Measurements from ENCODE around the gene DIS3L2. TPM values are rescaled to one million over a fixed set of nuclear protein-coding genes. Genes with fewer than 3 reads are reported as not detected.

DIS3L2 gene
- total and polyA plus RNA-seq, 2 of the 4 experiments (the other 2 are of a cell fraction): 14.7 to 19.2 TPM

DNA sequence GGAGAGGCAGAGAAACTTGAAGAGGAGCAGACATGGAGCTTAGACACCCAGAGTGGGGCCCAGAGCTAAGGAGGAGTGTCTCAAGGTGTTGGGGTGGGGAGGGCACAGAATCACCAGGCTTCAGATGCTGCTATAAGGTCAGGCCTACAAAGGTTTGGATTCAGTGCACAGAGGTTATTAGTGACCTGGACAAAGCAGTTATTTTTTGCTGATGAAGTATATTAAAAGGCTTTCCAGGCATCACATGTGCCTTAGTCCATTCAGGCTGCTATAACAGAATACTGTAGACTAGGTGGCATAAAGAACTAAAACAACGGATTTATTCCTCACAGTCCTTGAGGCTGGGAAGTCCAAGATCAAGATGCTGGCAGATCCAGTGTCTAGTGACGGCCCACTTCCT, 271.4 kb downstream of the DIS3L2 start:
- Histone ChIP-seq H3K36me3 (ENCODE audit: control insufficient read depth, insufficient read depth, low read length) (no peaks in the 10 kb centered on the region), H3K4me3 (ENCODE audit: insufficient read depth, low read depth, low read length) (no peak overlapping the region), H4K20me1 (ENCODE audit: insufficient read depth, low read length) (0 out of 2 replicates have a peak, but pooled peaks cover 9% of the 10 kb centered on the region), H3K9me1 (ENCODE audit: insufficient read depth, low read length) (peaks cover 4% of the 10 kb centered on the region; the same call in 1 of the 2 replicates), H4K5ac (ENCODE audit: low read depth, low read length) (no peak overlapping the region), H2BK15ac (ENCODE audit: low read depth, low read length) (no peak overlapping the region), H3K27me3 (ENCODE audit: control insufficient read depth, insufficient read depth, low read length) (no peaks in the 10 kb centered on the region), H3K18ac (ENCODE audit: low read depth, low read length) (no peak overlapping the region), H2AFZ (replicated peaks; ENCODE audit: low read length, poor library complexity) (no peak overlapping the region), H4K91ac (ENCODE audit: insufficient read depth, low read depth, low read length) (no peak overlapping the region), H2BK20ac (ENCODE audit: low read depth, low read length) (no peak overlapping the region), H3K9ac (ENCODE audit: low read depth, low read length) (no peak overlapping the region), H2BK120ac (ENCODE audit: low read depth, low read length) (no peak overlapping the region), H2AK5ac (ENCODE audit: low read depth, low read length) (no peak overlapping the region), H3K79me1 (ENCODE audit: low read depth in 1 of 2, low read length in 2 of 2) (0 out of 4 replicates have a peak, but pooled peaks cover 0 to 5% of the 10 kb centered on the region in 2 experiments), H3K14ac (replicated peaks; ENCODE audit: low read depth, low read length) (no peak overlapping the region), H2AK9ac (replicated peaks; ENCODE audit: low read depth, low read length, poor library complexity) (no peak overlapping the region), H2BK5ac (ENCODE audit: low read depth, low read length, poor library complexity, severe bottlenecking) (no peak overlapping the region), H3K4me1 (ENCODE audit: control insufficient read depth, insufficient read depth, low read length) (peaks cover 2% of the 10 kb centered on the region), H4K8ac (ENCODE audit: low read depth in 2 of 2, low read length in 2 of 2) (no peak overlapping the region), H3K4ac (ENCODE audit: low read depth, low read length) (no peak overlapping the region), H3K4me2 (ENCODE audit: low read depth, low read length) (no peak overlapping the region), H3K23ac (ENCODE audit: low read depth, low read length) (no peak overlapping the region), H3K56ac (ENCODE audit: extremely low read depth, insufficient read depth, low read length) (no peak overlapping the region), H3K9me3 (ENCODE audit: control insufficient read depth, insufficient read depth, low read length) (no peaks in the 10 kb centered on the region), H3K27ac (ENCODE audit: insufficient read depth, low read length) (no peak overlapping the region)
- in situ Hi-C loops (cut with MboI; ENCODE audit: low sequenced_read_pairs): no loop called here
- intact Hi-C loops (cut with micrococcal nuclease): no loop called here
- POLR2A ChIA-PET (ENCODE audit: unreplicated experiment): no interaction called here
- TF ChIP-seq RFX5 (IDR thresholded peaks at IDR 0.05; ENCODE audit: low read depth, low read length) (no peak), RCOR1 (IDR thresholded peaks at IDR 0.05; ENCODE audit: insufficient replicate concordance, low read length) (no peak), RAD21 (IDR thresholded peaks at IDR 0.05; ENCODE audit: low read length) (no peak), BHLHE40 (IDR thresholded peaks at IDR 0.05; ENCODE audit: low read depth, low read length) (no peak), MXI1 (IDR thresholded peaks at IDR 0.05; ENCODE audit: borderline replicate concordance, low read depth, low read length) (no peak), FOS (IDR thresholded peaks at IDR 0.05; ENCODE audit: low read depth, low read length) (no peak), SMC3 (IDR thresholded peaks at IDR 0.05; ENCODE audit: low read depth, low read length) (no peak), MAFK (IDR thresholded peaks at IDR 0.05; ENCODE audit: low read depth, low read length) (no peak), NFE2L2 (IDR thresholded peaks at IDR 0.05; ENCODE audit: low read depth, low read length) (no peak), CHD1 (IDR thresholded peaks at IDR 0.05; ENCODE audit: low read depth, low read length) (no peak), MAZ (IDR thresholded peaks at IDR 0.05; ENCODE audit: borderline replicate concordance, low read depth, low read length) (no peak), CEBPB (IDR thresholded peaks at IDR 0.05; ENCODE audit: low read depth, low read length) (no peak), POLR2A (IDR thresholded peaks at IDR 0.05; ENCODE audit: low read depth, low read length) (no peak)
- TF ChIP-seq, protein P1, sequence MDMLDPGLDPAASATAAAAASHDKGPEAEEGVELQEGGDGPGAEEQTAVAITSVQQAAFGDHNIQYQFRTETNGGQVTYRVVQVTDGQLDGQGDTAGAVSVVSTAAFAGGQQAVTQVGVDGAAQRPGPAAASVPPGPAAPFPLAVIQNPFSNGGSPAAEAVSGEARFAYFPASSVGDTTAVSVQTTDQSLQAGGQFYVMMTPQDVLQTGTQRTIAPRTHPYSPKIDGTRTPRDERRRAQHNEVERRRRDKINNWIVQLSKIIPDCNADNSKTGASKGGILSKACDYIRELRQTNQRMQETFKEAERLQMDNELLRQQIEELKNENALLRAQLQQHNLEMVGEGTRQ (IDR thresholded peaks at IDR 0.05; ENCODE audit: low read depth, low read length): no peak
- TF ChIP-seq, protein P2, sequence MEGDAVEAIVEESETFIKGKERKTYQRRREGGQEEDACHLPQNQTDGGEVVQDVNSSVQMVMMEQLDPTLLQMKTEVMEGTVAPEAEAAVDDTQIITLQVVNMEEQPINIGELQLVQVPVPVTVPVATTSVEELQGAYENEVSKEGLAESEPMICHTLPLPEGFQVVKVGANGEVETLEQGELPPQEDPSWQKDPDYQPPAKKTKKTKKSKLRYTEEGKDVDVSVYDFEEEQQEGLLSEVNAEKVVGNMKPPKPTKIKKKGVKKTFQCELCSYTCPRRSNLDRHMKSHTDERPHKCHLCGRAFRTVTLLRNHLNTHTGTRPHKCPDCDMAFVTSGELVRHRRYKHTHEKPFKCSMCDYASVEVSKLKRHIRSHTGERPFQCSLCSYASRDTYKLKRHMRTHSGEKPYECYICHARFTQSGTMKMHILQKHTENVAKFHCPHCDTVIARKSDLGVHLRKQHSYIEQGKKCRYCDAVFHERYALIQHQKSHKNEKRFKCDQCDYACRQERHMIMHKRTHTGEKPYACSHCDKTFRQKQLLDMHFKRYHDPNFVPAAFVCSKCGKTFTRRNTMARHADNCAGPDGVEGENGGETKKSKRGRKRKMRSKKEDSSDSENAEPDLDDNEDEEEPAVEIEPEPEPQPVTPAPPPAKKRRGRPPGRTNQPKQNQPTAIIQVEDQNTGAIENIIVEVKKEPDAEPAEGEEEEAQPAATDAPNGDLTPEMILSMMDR (conservative IDR thresholded peaks at IDR 0.05; ENCODE audit: low read depth, low read length): no peak
- TF ChIP-seq, protein P3, sequence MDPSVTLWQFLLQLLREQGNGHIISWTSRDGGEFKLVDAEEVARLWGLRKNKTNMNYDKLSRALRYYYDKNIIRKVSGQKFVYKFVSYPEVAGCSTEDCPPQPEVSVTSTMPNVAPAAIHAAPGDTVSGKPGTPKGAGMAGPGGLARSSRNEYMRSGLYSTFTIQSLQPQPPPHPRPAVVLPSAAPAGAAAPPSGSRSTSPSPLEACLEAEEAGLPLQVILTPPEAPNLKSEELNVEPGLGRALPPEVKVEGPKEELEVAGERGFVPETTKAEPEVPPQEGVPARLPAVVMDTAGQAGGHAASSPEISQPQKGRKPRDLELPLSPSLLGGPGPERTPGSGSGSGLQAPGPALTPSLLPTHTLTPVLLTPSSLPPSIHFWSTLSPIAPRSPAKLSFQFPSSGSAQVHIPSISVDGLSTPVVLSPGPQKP (IDR thresholded peaks at IDR 0.05; ENCODE audit: borderline replicate concordance, low read depth, low read length): no peak
- dilution Hi-C loops (cut with HindIII; ENCODE audit: low sequenced_read_pairs, unreplicated experiment): no loop called here
- CTCF ChIA-PET: no interaction called here
- DNase-seq (no peak), ATAC-seq (ENCODE audit: low read depth) (no peak)
- WGBS, 2 experiments (ENCODE audit: extremely low coverage in 2 of 2, insufficient read length in 1 of 2): no CpG with 5 or more reads among the region's 2 CpGs
- no TSS peak for BruUV-seq (replicated peaks)
